Epithelial cell of prostate (primary cell): ENCODE measurements around the gene ADGRV1.

Experiments
- DNase-seq: peaks from one replicate; pipeline ENCODE4 v3.0.0-alpha.2; 2011; ENCODE audit warnings: low read depth, low spot score
- H3K27ac ChIP-seq: fragments of 450-650 bp; 2 replicates; pipeline ENCODE4 v1.5.1; 2017; ENCODE audit warnings: mild to moderate bottlenecking

ADGRV1 gene

DNA sequence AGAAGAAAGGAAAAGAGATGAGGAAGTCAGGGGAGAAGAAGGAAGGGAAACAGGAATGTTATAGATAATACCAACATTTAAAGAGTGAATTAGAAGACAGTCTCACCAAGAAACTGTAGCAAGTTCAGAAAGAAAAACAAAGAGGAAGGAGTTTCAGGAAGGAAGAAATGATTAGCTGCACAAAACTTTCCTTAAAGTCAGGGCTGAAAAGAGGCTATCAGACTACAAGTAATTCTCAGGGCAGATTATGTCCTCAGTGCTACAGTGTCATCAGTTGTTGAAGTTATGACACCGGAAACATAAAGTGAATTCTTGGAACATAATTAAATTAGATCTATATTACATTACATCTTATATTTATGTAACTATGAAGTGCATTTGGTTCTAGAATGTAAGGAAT is 597.6 kb downstream of the ADGRV1 start:
- DNase-seq = no peak
- H3K27ac ChIP-seq = no peak overlapping the region

DNA sequence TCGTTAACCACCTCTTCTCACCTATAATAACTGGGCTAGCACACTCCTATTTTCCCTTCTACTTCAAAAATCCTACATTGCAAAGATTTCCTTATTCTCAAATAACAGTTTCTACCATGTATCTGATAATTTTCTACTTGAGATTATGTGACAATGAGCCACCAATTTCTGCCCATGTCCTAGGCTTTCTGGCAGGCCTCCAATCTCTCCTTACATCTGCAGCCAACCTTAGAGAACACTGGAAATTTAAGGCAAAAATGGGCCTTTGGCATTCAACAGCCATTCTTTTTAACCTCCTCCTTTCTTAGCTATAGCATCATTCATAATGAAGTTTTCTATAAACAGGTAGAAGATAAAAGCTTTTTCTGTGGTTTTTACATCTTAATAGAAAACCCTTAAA is 599.4 kb downstream of the ADGRV1 start:
- H3K27ac ChIP-seq = no peak overlapping the region
- no peak for DNase-seq

DNA sequence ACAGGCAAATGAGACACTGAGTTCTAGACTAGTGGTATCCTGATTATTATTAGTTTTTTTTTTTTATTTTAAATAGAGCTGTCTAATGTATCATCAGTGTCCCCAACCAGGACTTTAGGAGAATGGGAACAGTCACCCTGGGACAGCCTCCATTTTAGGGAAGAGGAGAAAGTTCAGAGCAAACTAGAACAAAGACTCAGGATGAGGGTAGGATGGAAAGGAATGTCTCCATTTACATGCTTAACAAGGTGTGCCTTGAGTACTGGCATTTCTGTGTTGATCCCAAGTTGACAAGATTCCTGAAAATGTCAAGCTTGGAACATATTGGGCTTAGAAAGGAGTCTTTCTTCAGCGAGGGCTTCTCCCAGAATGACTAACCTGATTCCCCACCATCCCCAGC is 601.0 kb downstream of the ADGRV1 start:
- H3K27ac ChIP-seq = no peak overlapping the region
- DNase-seq = no peak

DNA sequence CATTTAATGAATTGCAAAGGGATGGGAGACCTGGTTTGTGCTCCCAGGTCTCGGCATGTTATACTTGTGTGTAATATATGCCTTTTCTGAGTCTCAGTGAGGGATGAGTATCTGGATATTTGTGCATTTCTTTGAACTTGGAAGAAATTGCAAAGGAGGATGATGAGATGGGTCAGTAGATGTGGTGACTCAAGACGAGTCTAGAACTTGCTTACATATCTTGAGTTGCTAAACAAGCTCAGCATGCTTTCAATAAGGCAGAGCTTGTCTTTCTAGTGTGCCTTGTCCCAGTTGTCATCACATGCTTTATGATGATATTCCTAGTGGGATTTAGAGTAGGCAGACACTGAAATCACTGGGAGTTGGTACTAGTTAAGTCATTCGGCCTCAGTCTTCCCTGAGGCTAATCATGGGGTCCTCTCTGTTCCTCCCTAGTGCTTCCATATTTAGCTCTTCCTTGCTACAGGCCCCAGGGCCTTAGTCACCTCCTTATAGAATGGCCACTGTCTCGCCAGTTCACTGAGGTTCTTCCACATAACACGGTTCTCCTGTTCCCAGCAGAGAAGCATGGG is 602.2 kb downstream of the ADGRV1 start:
- DNase-seq = no peak
- H3K27ac ChIP-seq = no peak overlapping the region

DNA sequence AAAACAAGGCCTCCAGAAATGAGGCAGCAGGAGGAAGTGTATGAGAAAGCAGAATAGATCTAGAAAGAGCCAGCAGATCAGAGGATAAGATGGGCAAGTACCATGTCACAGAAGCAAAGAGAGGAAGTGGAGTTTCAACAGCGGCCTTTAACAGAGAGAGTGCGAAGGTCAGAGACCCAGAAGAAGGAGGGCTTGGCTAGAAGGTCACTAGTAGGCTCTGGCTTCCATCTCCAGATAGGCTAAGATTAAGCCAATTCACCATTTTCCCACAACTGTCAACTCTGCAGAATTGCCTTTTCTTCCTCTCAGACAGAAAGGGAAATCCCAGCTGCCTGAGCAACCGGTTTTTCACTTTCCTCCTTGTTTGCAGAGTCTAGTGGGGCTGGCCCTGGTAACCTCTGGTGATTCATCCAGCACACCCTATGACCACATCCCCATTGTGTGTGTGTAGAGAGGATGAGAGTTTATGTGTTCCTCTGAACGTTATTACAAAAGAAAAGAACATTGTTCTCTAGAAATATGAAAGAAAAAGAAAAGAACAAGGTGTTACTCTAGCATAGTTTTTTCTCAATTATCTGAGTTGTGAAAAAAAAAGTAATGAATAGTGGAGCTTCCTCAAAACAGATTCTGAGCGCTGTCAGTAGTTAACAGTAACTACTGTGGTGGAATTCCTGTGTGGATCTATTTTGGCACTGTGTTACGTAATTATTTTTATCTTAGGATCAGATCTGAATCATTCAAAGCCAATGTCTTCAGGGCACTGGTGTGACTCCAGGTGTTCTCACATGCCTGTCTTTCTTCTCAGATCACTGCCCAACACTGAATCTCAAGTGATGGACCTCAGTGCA is 604.2 kb downstream of the ADGRV1 start:
- peak overlapping the region; percentile 72 for H3K27ac ChIP-seq
- DNase-seq = peak; percentile 95

DNA sequence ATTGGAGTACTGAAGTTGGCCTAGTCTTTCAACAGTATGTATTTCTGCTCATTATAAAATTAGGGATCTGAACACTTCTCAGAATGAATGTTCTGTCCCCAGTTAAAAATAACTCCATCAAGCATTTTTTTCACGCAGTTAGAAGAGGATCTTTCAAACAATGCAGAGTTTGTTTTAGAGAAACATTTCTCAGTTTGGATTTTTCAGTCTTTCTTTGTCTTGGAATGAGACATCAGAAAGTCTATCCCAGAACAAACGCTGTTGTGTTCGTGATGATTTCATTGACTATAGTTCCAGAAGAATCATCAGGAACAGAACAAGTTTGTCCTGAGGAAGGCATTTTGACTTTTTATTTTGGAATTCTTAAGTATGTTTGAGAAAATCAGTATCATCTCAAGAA is 605.8 kb downstream of the ADGRV1 start:
- no peak overlapping the region for H3K27ac ChIP-seq
- DNase-seq = no peak

DNA sequence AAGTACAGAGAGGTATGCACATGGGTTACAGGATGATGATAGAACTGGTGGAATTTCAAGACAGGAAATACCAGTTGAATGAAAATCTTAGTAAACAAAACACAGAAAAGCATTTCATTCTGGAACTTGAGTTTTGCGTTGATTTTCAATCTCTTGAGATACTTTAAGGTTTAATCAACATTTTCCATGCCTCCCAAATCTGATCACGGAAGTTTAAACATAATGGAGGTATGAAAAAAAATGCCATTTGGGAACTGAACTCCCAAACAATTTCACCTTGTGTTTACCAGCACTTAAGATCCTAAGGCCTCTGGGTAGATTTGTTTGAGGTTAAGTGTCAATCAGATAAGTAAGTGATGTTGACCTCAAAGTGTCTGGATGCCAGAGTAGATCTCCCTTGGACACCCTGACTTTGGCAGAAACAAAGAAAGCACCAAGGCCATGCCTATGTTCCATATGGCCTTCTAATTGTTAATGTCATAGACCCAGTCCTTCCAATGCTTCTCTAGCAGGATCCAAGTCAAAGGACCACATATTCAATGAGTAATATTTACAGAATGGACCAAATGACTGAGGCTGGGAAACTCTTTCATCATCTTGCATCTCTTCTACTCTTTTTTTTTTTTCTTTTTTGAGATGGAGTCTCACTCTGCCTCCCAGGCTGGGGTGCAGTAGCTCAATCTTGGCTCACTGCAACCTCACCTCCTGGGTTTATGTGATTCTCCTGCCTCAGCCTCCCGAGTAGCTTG is 607.6 kb downstream of the ADGRV1 start:
- DNase-seq = no peak
- peak overlapping the region; percentile 53 for H3K27ac ChIP-seq

DNA sequence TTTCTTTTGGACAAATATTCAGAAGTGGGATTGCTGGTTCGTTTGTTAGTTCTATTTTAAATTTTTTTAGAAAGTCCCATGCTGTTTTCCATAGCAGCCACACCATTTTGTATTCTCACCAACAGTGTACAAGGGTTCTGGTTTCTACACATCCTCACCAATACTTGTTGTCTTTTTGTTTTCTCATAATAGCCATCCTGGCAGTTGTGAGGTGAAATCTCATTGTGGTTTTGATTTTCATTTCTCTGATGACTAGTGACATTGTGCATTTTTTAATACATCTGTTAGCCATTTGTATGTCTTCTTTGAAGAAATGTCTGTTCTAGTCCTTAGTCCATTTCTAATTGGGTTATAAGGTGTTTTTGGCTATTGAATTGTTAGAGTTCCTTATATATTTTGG is 610.3 kb downstream of the ADGRV1 start:
- no peak overlapping the region for H3K27ac ChIP-seq
- no peak for DNase-seq

DNA sequence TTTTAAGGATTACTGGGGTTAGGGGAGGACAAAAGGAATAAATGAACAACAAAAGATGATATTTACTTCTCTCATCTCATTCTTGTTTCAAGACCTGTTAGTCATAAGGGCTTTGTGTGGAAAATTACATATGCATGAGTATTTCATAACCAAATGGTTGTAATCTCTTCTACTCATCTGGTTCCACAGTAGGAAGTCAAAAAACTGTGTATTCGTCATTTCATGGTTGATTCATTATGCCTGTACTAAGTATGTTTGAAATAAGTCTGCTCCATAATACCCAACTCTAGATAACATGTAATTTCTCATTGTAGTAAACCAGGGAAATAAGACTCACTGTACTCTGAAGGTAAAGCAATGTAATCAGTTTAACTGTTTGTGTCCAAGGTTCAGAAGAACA is 611.7 kb downstream of the ADGRV1 start:
- peak; percentile 76 for DNase-seq
- H3K27ac ChIP-seq = peak overlapping the region; percentile 15

DNA sequence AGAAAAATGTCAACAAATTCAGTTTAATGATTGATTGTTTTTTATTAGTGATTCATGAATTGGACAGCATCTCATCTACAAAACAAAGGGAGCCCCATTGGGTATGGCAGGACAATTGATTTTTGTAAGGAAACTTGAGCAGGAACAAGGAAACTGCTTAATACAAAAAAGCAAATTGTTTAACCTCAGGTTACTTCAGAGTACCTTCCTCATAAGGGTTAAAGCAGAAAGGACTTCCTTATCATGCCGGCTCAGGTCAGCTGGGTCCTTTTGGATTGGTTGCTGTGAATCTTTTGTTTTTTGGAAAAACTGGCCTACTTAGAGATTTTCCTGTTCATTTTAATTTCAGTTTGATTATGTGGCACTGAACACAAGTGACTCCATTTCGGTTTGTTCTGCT is 612.7 kb downstream of the ADGRV1 start:
- no peak for DNase-seq
- H3K27ac ChIP-seq = no peak overlapping the region

DNA sequence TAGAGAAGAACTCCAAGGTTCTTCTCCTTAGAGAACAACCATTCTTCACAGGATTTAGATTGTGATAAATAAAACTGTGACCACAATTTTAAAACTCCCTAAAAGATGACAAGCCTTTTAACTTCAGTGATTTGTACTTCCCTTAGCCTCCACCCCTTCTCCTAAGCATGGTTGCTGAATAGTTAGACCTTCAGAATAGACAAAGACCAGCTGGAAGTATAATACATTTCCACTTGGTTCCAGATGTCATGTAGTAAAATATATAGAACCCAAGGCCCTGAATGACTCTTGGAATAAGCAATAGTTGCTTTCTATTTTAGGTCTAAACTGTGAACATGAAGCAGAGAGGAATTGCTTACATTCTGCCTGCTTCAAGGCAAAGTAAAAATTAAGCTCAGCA is 615.8 kb downstream of the ADGRV1 start:
- no peak overlapping the region for H3K27ac ChIP-seq
- DNase-seq = no peak

DNA sequence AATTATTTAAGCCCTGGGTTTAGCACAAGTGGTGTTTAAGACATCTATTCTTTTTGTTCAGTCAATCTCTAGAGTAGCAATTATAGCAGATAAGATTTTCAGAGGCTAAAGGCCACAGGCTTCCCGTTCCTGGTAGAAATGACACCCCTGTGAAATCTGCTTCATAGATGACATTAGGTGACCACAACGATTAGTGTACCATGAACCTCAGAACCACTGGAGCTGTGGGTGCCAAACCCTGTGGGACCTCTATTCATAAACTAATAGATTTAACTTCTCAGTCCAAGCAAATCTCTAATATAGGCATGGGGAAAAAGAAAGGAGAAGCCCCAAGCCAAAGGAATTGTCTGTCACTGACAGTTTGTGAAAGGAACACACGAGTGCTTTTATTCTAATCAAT is 617.1 kb downstream of the ADGRV1 start:
- no peak overlapping the region for H3K27ac ChIP-seq
- no peak for DNase-seq

DNA sequence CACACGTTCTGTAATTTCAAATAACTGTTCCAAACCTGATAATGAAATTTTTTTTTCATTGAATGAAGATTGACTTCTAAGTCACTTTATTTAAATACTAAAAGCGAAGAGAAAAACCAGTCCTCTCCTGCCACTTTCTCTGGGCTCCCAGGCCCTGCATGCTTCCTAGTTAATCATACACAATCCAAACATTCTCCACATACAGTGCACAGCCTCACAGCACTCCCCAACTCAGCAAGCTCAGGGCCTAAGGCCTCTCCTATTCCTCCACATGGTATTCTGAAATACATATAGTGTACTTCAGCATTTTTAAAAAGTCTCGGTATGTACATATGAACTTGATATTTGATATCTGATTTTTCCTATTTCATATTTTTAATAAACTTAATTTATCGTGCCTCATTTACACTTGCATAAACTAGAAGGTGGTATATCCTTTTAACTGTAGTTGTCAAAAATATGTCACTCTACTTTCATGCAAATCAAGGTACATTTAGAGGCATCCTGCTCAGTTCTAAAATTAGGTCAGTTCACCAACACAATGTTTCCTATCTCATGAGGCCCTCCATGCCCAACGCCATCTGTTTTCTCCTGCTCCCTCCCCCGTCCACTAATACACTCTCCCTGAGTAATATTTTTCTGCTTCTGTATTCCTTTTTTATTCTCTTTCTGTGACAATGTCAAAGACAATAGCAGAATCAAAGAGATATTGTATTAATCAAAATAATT is 617.9 kb downstream of the ADGRV1 start:
- DNase-seq = no peak
- no peak overlapping the region for H3K27ac ChIP-seq

DNA sequence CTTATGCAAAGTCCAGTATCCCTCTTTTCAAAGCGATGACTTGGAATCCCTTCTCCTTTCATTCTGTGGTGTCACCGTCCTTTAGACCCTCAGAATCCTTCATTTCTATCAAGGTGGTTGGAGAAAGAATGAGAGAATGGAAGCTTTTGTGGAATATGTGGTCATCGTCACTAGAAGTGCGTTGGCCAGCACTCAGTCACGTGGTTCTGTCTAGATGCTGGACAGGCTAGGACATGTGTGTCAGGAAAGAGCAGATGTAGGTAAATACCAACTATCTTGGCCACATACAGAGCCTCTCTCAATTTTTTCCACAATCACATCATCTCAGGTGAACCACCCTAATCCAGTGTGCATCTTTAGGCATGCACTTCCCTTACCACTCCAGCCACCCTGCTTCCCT is 618.5 kb downstream of the ADGRV1 start:
- H3K27ac ChIP-seq = no peak overlapping the region
- no peak for DNase-seq

DNA sequence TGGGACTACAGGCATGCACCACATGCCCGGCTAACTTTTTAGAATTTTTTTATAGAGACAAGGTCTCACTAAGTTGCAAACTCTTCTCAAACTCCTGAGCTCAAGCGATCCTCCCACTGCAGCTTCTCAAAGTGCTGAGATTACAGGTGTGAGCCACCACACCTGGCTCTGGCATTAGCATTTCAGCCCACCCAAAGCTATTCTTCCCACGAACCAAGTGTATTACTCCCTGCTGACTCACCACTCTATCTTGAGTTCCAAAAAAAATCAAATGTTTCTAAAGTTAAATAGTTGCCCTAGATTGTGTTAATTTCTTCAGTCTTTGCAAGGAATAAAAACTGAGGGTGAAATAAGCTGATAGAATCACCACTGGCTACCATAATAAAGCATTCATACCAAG is 619.0 kb downstream of the ADGRV1 start:
- no peak overlapping the region for H3K27ac ChIP-seq
- no peak for DNase-seq

DNA sequence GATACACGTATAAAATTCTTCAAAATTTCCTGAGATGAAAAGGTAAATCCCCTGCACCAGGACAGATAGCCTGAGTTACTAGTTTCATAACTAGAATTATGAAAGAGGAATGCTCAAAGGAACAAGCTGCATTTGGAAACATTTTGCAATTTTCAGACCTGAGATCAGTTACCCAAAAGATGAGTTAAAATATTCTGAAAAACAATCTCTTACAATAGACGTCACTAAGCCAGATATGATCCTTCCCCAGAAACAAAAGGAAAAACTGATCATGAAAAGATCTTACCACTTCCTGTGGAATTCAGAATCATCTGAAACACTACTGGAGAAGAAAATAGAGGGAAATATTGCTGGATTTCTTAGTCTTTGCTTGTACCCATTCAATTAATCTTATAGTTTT is 619.9 kb downstream of the ADGRV1 start:
- no peak for DNase-seq
- no peak overlapping the region for H3K27ac ChIP-seq

DNA sequence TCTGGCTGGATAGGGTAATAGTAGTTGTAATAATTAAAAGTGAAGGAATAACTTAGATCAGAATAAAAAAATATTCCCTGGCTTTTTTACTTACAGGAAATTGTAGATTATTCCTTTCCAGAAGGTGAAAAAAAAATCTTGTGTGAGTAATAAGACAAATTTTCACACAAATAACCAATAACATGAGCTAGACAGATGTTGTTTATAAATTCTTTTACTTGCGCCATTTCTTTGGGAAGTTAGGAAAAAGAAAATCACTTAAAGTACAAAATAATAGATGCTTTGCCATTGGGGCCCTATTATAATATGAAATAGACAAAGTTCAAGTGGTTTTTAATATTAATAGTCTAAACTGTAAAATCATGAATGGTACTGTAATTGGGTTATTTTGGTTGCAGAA is 620.4 kb downstream of the ADGRV1 start:
- no peak for DNase-seq
- H3K27ac ChIP-seq = no peak overlapping the region

DNA sequence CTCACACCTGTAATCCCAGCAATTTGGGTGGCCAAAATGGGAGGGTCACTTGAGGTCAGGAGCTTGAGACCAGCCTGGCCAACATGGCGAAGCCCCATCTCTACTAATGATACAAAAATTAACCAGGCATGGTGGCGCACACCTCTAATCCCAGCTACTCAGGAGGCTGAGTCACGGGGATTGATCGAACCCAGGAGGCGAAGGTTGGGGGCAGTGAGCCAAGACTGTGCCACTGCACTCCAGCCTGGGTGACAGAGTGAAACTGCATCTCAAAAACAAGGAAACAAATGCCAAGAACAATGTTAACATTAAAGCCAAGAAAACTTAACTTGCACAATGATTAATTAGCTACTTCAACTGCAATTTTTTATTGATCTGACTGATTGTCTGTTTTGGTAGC is 621.9 kb downstream of the ADGRV1 start:
- H3K27ac ChIP-seq = no peak overlapping the region

DNA sequence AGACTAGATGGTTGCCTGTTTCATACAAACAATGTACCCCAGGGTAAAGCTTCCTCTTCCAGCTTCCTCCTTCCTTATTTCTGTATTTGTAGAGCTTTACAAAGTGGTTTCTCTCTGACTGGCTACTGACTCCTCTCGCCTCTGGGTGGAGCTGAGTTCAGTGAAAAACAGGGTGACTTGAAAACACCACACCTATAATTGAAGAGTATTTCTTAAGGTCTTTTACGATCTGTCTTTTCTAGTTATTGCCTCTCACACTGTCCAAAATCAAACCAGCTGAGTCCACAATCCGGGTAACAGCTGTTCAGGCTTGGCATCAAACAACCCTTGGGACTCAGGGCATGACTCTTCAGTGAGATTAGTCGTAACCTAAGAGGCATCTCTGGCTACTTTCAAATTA is 624.2 kb downstream of the ADGRV1 start:
- no peak for DNase-seq

More for the DNA sequence above, 621.9 kb downstream of the ADGRV1 start:
- DNase-seq = no peak

DNA sequence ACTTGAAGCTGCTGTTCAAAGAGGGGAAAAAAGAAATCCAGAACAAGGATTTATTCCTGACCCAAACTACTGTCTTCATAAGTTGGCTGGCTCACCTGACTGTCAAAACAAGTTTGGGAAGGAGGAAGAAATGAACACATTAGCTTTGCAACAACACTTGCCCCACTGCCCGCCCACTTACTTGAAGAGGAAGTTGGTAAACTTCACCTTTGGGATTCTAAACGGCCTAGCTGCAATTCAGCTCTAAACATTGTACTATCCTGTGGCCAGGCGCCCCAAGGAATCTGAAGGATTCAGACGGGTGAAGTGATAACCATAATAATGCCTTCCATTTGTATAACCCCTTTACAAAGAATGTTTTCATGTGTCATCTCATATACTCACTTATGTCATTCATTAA is 625.1 kb downstream of the ADGRV1 start:
- no peak overlapping the region for H3K27ac ChIP-seq
- DNase-seq = no peak

More for the DNA sequence above, 624.2 kb downstream of the ADGRV1 start:
- no peak overlapping the region for H3K27ac ChIP-seq

DNA sequence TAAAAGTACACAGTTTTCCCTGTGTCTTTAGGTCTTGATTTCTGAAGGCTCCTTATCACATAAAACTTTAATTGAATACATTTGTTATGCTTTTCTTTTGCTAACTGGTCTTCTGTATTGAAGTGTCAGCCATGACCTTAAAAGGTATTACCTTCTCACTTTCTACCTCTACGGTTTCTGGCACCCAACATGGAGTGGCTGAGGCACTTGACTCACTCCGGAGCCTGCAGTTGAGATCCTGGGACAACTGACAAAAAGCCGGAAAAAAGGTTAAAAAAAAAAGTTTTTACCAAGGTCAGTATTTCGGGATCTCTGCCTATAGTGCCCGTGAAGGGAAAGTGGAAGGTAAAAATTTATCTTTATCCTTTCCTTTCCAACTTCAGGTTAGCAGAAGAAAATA is 627.5 kb downstream of the ADGRV1 start:
- DNase-seq = no peak
- H3K27ac ChIP-seq = no peak overlapping the region
